T follicular helper cell (primary cell): ENCODE data around the gene ZNF512.

Experiments
- DNase-seq: peaks from one replicate; pipeline ENCODE4 v3.0.0-alpha.2; 2020; ENCODE audit warnings: low read depth

ZNF512 gene

GRCh38 chr2:27638037-27638637 lies 55.3 kb downstream of the ZNF512 start:
- DNase-seq, result no peak

- DNase-seq, result no peak
These were observed 55.9 kb downstream of the ZNF512 start for GRCh38 chr2:27638709-27639108.

DNA sequence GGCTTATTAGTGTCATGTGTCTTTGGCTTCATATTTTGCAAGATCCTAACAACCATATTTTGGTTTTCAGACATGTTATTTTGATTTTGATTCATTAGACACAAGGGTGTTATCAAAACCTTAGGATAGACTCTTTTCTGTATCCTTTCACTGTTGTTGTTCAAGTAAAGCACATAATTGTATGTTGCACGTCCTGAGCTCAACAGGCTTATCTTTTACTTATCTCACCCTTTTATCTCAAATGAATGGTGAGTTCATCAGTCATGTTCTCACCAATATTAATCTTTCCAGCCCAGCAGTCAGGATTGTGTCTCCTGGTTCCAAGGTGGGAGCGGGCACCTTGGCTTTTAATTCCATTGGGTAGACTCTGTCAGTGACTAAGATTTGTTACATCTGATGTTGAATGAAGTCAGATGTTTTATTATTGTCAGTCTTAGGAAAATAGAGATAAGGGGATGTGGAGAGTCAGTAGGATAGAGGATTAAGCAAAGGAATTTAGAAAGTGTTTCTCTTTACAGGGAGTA lies 57.9 kb downstream of the ZNF512 start:
- no peak for DNase-seq

DNA sequence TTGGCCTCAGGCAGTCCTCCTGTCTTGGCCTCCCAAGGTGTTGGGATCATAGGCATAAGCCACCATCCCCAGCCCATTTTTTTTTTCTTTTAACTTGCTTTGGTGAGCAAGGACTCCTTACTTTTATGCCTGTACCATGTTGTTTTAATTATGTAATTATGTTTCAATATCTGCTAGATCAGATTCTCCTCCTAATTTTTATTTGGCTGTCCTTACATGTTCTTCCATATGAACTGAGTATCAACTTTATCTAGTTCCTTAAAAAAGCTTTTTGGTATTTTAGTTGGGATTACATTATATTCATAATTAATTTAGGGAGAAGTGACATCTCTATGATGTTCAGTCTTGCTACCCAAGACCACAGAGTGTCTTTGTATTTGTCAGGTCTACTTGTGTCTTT lies 62.4 kb downstream of the ZNF512 start:
- DNase-seq, result no peak

DNA sequence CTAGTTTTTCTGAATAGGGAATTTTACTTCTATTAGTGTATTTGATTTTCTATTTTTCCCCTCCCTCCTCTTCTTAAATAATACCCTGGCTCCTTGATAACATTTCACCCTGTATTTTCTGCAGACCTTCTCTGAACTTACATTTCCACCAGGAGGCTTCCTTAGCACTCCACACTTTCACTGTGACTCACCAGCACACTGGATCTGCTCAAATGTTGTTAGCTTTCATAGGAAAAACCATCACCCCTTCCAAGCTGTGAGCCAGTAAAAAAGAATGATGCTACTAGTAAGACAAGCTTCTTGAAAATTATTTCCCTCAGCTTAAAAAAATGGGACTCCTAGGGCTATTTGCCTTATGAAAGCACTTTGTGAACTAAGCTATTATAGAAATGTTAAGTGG lies 64.4 kb downstream of the ZNF512 start:
- DNase-seq, result no peak

DNA sequence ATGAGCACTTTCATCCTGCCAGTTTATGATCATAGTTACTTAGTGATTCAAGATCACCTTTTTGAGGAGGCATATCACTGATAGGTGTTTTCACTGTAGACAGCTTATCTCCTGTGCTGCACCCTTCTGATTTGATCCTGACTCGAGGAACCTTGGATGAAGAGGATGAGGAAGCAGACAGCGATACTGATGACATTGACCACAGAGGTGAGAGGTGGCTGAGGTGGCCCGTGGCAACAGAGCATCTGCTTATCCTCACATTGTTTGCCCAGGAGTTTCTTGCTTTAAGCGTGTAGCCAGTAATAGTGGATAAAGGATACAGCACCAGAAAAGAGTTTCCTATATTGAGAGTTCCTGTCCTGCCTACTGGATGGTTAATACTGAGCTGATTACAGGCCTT lies 64.9 kb downstream of the ZNF512 start:
- no peak for DNase-seq

- no peak for DNase-seq
These were observed 68.2 kb downstream of the ZNF512 start for GRCh38 chr2:27651056-27651455.

DNA sequence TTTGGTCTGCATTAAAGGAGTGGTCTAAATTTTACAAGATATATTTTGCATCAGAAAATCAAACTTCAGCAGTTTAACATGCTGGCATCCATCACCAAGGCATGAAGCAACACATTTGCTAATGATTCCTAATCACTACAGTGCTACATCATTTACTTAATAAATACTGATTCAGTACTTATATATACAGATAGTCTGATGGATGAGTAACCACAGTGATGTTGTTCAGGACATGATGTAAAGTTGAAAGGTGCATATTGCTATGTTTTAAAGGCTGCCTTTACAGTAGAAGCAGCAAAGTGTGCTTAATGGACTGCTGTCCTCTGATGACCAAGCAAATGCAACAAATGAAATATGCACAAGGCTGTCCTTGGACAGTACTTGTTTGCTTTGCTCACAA lies 69.5 kb downstream of the ZNF512 start:
- DNase-seq, result no peak

DNA sequence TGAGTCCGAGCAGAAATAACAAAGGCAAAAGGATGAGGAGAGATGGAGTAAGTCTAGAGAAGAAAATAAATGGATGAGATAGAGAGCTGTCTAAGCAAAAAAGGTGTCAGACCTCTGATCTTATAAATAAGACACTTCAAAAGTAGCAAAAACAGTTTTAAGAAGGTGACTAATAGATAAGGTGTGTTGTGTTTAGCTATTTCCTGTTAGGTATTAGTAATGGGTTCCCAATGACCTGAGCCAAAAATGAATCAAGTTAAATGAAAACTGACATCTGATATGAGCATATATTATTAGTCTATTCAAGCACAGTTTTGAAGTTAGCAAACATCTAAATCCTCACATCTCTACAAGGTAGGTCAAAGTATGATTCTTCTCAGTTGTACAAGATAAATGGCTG lies 69.9 kb downstream of the ZNF512 start:
- no peak for DNase-seq

DNA sequence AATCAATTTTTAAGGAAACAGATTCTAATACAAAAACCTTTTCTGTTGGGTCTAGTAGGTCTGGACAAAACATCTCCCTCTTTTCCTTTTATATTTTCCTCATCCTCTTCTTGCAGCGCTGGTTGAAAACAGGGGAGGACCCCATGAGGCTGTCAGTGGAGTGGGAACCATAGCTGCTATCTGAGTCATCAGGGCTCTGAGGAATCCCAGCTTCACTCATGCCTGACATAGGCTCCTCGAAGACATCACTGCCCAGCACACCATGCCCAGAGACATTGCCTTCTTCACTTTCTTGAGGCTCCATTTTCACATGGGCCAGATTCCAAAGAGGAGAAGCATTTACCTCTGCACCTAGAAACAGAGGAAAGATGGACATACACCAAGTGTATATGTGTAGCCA lies 70.6 kb downstream of the ZNF512 start:
- DNase-seq, result no peak

DNA sequence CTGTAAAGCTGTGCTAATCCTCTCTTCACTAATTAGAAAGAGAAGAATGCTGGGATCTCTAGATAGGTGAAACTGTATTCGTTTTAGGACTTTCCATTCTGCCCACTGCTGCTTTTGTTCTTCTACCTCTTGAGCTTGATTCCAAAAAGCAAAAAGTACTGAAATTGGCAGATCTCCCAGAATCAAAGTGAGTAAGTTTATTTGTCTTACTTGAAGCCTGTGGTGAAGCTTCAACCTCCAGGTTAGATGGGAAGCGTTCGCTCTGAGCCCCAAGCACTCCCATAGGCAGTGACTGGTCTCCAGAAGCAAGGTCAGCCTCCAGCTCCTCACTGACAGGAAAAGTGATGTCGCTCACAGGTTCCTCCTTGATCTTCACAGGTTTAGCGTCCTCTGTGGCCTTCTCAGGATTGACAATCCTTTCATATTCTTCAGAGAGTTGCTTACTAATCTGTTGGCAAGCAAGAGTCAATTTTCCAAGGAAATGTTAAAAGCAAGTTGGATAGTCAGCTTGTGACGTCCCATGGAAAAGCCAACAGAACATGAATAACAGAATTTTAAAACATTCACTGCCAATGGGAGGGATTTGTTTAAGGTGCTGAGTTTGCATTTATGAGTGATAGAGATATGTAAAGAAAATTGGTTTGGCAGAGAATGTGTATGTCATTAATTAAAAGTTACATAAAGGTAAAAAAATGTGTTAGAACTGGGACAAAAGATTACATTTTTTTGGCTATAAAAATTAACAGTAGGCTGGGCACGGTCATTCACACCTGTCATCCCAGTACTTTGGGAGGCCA lies 72.5 kb downstream of the ZNF512 start:
- DNase-seq, result no peak

GRCh38 chr2:27661371-27661770 lies 78.5 kb downstream of the ZNF512 start:
- no peak for DNase-seq

DNA sequence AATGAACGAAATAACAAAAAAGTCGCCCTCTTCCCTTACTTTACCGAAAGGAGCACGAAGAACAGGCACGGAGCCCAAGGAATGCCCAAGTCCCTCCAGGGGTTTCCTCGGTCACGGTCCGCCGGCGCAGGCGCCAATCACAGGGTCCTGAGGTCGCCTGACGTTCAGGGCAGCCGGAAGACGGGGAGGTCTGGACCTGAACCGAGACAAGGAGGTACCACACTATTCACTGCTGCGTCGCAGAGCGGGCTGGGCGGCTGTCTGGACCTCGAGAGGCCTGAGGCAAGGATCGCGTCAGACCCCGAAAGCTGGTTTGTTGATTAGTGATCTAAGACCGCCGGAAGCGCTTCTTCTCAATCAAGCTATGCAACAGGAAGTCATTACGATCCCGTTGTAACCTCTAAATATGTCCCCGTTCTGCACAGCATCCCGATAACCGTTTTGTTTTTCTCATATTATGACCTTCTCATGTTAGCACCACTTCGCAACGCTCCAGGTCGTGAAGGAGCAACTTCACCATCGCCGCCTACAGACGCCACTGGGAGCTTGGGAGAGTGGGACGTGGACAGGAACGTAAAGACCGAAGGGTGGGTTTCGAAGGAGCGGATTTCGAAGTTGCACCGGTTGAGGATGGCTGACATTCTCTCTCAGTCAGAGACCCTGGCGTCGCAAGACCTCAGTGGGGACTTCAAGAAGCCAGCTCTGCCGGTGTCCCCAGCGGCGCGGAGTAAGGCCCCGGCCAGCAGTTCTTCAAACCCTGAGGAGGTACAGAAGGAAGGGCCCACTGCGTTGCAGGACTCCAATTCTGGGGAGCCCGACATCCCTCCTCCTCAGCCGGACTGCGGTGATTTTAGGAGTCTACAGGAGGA lies 80.7 kb downstream of the ZNF512 start, which contains the start of the genes SLC4A1AP and SUPT7L:
SLC4A1AP (plus strand) TSS at position 605 of the 869 bp plus-strand sequence; CDS start at position 631, 26 bp downstream.
SUPT7L (minus strand) TSS at position 330 of the 869 bp plus-strand sequence. CDS start 1,422 bp downstream, outside the sequence.
- DNase-seq, result peak; percentile 54

DNA sequence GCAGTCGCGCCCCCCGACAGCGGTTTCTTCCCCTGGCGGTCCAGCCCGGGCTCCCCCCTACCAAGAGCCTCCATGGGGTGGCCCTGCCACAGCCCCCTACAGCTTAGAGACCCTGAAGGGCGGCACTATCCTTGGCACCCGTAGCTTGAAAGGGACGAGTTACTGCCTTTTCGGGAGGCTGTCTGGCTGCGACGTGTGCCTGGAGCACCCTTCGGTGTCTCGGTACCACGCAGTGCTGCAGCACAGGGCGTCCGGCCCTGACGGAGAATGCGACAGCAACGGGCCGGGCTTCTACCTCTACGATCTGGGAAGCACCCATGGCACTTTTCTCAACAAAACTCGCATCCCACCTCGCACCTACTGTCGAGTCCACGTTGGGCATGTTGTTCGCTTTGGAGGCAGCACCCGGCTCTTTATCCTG lies 81.3 kb downstream of the ZNF512 start:
- no peak for DNase-seq

- no peak for DNase-seq
These were observed 82.0 kb downstream of the ZNF512 start for GRCh38 chr2:27664622-27665363.

- DNase-seq, result no peak
These were observed 84.6 kb downstream of the ZNF512 start for GRCh38 chr2:27667446-27667845.

- DNase-seq, result no peak
These were observed 88.4 kb downstream of the ZNF512 start for GRCh38 chr2:27671235-27671634.
